GM13977 (cell line): ENCODE results near the gene HIBADH.

Source experiments
- DNase-seq: peaks from one replicate; pipeline ENCODE4 v3.0.0; 2012; ENCODE audit warnings: low spot score
- CTCF ChIP-seq: IDR thresholded peaks from 2 replicates; pipeline ENCODE4 v1.5.1; 2012; ENCODE audit warnings: mild to moderate bottlenecking, control low read depth; ENCODE audit not compliant: insufficient read depth; ENCODE audit errors: extremely low read depth, missing control alignments
- in situ Hi-C: fragments of 300-500 bp; cut with MboI; formaldehyde crosslinking; loops from one replicate; pipeline ENCODE4 v1.12.0; 2022; ENCODE audit warnings: low sequenced_read_pairs, low pct_unique_long_range_greater_than_20kb, mixed read lengths, inconsistent platforms; ENCODE audit not compliant: unreplicated experiment

Gene HIBADH

GRCh38 chr7:27631391-27631790 lies 31.3 kb downstream of the HIBADH start:
- in situ Hi-C loops = no loop called here
- DNase-seq = no peak
- TF ChIP-seq CTCF = no peak

GRCh38 chr7:27627146-27627545 lies 35.5 kb downstream of the HIBADH start:
- no peak for TF ChIP-seq CTCF
- no peak for DNase-seq
- in situ Hi-C loops = no loop called here

DNA sequence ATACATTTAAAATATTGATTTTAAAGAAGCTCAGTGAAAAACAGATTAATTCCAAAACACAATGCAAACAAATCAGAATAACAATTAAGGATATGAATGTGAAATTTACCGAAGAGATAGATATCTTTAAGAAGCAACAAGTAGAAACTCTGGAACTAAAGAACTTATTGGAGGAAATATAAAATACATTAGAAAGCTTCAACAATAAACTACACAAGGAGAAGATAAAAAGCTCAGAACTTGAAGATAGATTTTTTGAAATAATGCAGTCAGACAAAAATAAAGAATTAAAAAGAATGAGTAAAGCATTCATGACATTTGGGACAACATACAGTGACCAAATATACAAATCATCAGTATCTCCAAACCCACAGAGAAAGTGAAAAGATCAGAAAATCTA lies 43.2 kb downstream of the HIBADH start:
- in situ Hi-C loops = no loop called here

GRCh38 chr7:27617651-27618381 lies 44.9 kb downstream of the HIBADH start:
- TF ChIP-seq CTCF = no peak
- DNase-seq = no peak
- in situ Hi-C loops = no loop called here

More for the DNA sequence above, 43.2 kb downstream of the HIBADH start:
- DNase-seq = no peak
- no peak for TF ChIP-seq CTCF

DNA sequence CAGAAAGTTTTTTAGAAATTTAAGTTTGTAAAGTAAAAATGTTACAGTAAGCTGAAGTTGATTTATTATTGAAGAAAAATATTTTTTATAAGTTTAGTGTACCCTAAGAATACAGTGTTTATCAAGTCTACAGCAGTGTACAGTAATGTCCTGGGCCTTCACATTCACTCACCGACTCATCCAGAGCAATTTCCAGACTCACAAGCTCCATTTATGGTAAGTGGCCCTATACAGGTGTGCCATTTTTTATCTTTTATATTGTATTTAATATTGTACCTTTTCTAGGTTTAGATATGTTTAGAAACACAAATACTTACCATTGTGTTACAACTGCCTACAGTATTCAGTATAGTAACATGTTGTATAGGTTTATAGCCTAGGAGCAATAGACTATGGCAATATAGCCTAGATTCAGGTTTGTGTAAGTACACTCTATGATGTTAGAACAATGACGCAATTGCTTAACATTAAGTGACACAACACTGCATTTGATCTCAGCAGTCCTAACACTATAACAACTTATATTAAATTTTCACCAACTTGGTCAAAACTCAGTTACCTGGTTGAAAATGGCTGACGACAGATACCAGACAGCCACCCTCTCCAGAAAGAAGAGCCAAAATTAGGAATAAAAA lies 45.7 kb downstream of the HIBADH start:
- TF ChIP-seq CTCF = no peak
- in situ Hi-C loops = no loop called here
- DNase-seq = no peak

- DNase-seq = no peak
- no peak for TF ChIP-seq CTCF
- in situ Hi-C loops = no loop called here
Observed at GRCh38 chr7:27616186-27616491, 46.5 kb downstream of the HIBADH start.
